NT2/D1 (cell line): ENCODE results near the gene TAS2R7.

Source experiments
- SUZ12 ChIP-seq: IDR thresholded peaks from 2 replicates; pipeline ENCODE4 v1.6.1; 2011; ENCODE audit not compliant: insufficient read length, insufficient read depth; ENCODE audit errors: extremely low read depth
- YY1 ChIP-seq: IDR thresholded peaks from 2 replicates; pipeline ENCODE4 v1.6.1; 2011; ENCODE audit not compliant: insufficient read length, insufficient read depth
- ZNF274 ChIP-seq: IDR thresholded peaks from 2 replicates; pipeline ENCODE4 v1.6.1; 2011; ENCODE audit warnings: mild to moderate bottlenecking, low read depth, low read length

DNA sequence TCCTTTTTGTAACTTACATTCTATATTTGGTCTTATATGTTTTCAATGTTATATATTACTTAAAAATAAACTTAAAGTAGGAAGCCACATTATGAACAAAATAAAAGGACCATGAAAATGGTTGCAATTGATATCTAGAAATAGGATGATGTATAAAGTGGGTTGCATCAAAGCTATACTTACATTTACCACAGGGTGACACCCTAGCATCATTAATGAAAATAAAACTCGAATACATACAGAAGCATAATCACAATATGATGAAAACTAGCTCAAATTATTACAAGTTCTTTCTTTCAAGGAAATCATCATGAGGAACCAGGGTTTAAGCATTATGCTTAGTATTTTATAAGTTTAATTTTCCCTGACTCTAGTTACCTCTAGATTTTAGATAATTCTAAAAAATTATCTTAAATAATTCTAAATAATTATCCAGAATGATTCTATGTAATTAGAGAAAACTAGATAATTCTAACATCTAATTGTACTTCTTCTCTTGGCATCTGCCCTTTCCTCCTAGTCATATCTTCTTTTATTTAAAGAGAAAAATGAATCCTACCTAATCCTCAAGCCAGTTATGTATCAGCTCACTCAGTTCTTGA lies 31.2 kb downstream of the TAS2R7 start:
- TF ChIP-seq YY1: no peak
- TF ChIP-seq ZNF274: no peak
- no peak for TF ChIP-seq SUZ12
